ENCODE data around the gene AQP5.

AQP5 gene

GRCh38 chr12:49961111-49961922, at the start of gene AQP5:
AQP5 (plus strand) TSS chr12:49961872; CDS start chr12:49962018, 146 bp downstream.
- no peak for DNase-seq (ENCODE audit: low spot score)

DNA sequence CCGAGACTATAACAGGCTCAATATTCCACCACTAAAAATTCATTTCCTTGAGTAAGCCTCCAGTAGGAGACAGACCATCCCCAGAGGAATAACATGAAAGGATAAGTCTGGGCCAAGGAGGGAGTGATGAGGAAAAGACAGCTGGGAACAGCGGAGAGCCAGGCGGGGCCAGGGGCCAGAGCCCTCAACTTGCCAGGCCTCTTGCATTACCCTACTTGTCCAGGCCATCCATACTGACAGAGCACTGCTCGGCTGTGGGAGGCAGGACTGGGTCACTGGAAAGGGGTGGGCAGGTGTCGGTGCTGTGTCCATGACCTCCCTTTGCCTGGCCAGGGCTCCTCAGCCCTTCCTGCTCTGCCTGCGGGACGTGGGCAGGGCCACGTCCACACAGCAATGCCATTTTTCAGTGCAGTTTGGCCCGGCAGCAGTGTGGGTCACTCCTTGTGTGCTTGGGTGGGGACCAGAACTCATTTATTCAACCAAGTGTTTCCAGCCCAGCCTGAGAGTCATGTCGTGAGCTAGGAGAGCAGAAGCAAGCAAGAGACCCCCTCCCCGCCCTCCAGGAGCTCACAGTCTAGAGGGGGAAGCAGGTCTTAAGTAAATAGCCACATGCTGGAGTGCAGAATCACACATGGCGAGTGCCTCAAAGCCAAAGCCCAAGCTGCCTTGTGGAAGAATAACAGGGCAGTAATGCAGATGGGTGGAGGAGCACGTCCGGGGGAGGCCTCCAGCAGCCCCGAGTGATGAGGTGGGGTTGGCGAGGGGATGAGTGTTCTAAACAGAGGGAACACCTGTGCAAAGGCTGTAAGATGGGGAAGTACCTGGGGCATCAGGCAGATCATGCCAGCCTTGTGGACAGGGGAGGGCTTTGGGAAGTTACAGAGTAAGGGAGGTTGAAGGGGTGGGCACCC, 49.1 kb upstream of the AQP5 start:
- DNase-seq (ENCODE audit: low spot score) = no peak

DNA sequence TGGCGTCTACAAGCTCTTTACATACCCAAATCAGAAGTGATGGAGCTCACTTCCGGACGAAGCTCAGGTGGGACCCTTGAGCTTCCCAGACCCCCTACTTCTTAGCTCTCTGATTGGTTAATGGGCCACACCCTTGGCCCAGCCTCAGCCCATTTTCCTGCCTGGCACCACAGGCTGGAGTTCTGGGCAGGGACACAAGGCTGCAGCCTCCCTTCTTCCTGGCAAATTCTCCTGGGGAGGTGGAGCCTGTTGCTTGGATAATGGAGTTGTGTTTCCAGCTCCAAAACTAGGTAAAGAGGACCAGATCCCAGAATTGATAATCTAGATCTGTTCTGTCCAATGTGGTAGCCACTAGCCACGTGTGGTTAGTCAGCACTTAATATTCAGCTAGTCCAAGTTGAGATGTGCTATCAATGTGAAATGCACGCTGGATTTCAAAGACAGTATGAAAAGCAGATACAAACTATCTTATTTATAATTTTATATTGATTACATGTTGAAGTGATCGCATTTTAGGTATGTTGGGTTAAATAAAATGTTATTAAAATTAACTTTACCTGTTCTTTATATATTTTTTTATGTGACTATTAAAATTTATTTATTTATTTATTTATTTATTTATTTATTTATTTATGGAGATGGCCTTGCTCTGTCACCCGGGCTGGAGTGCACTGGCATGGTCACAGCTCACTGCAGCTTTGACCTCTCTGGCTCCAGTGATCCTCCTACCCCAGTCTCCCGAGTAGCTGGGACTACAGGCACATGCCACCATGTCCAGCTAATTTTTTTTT, 45.3 kb upstream of the AQP5 start:
- no peak for DNase-seq (ENCODE audit: low spot score)

DNA sequence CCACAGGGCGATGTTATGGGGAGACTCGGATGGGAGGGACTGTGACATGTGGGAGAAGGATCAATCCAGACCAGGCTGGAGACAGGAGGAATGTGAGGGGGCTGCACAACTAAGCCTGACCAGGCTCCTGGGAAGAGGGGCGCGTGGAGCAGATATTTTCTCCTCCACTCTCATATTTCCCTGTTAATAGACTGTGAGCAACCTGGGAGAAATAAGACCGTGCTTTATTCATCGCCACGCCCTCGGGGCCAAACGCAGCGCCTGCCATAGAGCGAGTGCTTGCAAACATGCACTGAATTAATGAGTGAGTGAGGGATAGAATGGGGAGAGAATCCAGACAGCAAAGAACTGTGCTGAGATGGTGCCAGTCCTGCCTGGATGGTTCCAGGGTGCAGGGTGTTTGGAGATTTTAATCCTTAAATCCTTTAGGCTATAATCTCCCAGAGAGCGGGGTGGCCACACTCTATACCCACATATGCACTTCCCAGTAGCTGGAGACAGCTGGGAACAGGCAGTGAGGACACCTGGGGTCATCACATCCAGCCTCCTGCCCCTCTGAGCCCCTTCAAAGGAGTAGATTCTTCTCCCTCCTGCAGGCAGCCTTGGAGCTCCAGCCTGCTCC, 44.4 kb upstream of the AQP5 start:
- no peak for DNase-seq (ENCODE audit: low spot score)

GRCh38 chr12:49917788-49918173, 43.9 kb upstream of the AQP5 start:
- DNase-seq (ENCODE audit: low spot score) = no peak

GRCh38 chr12:49920241-49920914, 41.3 kb upstream of the AQP5 start:
- DNase-seq (ENCODE audit: low spot score) = no peak

DNA sequence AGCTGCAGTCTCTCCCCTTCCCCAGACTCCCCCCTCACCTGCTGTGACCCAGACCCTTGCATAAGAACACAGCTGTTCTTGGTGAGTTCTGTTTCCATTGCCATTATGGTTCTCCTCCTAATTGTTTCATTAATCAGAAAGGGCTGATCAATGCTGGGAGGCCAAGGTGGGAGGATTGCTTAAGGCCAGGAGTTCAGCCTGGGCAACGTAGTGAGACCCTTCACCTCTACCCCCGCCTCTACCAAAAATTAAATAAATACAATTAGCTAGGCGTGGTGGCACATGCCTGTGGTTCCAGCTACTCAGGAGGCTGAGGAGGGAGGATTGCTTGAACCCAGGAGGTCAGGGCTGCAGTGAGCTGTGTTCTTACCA, 40.8 kb upstream of the AQP5 start:
- no peak for DNase-seq (ENCODE audit: low spot score)

GRCh38 chr12:49921299-49921698, 40.4 kb upstream of the AQP5 start:
- DNase-seq (ENCODE audit: low spot score) = no peak

DNA sequence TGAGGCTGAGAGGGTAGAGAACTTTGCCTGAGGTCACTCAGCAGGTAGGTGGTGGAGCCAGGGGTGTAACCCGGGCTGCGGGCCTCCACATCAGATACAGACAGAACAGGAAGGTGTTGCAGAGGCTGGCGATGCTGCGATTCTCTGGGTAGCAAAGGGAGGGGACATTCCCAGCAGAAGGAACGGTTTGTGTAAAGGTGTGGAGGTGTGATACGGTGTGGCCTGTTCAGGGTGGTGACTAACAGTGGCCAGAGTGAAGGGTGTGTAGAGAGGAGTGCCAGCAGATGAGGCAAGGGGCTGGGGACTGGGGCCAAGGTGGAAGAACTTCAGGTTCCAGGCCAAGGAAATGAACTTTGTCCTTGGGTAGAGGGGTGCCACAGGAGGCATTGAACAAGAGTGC, 39.7 kb upstream of the AQP5 start:
- DNase-seq (ENCODE audit: low spot score) = no peak

- no peak for DNase-seq (ENCODE audit: low spot score)
These were observed 39.2 kb upstream of the AQP5 start for GRCh38 chr12:49922349-49923034.

DNA sequence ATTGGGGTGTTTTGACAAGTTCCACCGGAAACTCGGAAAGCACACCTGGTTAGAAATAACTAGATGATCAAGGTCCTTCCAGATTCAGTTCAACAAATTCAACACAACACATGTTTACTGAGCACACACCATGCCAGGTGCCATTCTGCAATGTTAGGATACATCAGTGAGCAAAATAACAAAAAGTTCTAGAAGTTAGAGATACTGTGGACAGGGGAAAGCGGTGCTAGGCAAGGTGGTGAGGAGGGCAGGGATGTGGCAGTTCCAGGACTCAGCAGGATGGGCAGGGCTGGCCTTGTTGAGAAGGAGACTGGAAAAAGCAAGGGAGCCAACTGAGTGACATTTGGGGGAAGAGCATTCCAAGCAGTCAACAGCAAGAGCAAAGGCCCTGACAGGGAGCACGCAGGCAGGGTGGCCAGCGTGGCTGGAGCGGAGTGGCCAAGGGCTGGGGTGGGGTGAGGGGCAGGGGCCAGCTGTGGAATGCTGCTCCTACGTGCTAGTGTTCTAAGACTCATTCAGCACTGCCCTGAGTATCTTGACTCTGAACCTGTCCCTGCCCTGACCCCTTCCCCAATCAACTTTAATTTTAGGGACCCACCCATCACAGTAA, 38.5 kb upstream of the AQP5 start:
- no peak for DNase-seq (ENCODE audit: low spot score)

DNA sequence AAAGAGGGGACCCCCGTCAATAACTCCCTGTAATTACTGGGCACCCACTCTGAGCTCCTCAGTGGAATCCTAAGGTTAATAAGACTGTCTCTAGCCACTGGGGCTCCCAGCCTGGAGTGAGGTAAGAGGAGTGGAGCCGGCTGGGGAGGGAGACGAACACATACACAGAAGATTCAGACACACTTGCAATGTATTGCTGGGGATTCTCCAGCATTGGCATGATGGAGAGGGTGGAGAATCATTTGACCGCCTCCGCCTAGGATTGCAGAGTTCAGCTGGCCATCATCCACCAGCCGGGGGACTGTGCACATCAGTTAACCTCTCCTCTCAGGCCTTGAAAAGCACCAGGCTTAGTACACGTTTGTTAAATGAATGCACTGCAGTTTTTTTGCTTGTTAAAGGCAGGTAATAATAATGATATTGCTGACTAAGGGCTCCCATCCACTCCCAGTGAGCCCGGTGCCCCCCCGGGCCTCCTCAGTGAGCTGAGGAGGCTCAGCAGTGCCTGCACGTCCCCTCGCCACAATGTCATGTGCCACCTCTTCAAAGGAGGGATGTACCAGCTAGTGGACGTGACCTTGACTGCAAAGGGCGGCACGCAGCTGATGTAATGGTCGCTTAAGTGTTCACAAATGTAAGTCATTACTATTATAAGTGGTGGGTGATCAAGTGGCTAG, 37.7 kb upstream of the AQP5 start:
- no peak for DNase-seq (ENCODE audit: low spot score)

DNA sequence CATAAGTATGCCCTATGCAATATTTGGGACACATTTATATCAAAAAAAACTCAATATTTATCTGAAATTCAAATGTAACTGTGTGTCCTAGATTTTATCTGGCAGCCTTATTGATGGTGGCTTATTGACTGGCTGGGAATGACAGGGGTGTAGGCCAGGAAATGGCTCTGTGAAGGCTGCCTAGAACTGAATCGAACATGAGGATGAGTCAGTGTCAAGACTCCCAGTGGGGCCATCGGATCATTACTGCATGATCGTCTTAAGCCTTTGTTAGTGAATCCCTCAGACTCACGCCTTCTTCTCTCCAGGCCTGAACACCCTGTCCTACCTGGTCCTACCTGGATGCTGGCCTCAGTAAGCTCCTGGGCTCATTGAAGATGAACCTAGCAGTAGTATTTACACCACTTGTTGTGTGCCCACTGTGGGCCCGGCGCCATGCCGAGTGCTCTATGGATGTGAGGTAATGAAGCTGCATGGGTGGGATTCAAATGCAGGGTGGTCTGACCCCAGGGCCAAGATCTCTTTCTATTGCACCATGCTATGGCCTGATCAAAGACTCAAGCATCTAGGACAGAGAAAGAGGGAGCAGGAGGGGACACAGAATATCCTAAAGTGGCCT, 36.9 kb upstream of the AQP5 start:
- DNase-seq (ENCODE audit: low spot score) = no peak

GRCh38 chr12:49925433-49926204, 36.1 kb upstream of the AQP5 start:
- DNase-seq (ENCODE audit: low spot score) = no peak

GRCh38 chr12:49928471-49928870, 33.2 kb upstream of the AQP5 start:
- DNase-seq (ENCODE audit: low spot score) = no peak

GRCh38 chr12:49929581-49929980, 32.1 kb upstream of the AQP5 start:
- no peak for DNase-seq (ENCODE audit: low spot score)

GRCh38 chr12:49930515-49931288, 31.0 kb upstream of the AQP5 start:
- no peak for DNase-seq (ENCODE audit: low spot score)

GRCh38 chr12:49932023-49932422, 29.6 kb upstream of the AQP5 start:
- DNase-seq (ENCODE audit: low spot score) = no peak
